ENCODE results near the gene LRCH2. TPM values are rescaled to one million over a fixed set of nuclear protein-coding genes. Genes with fewer than 3 reads are reported as not detected.

LRCH2 gene
- total RNA-seq, 2 donors from 2014 or later, result 0.44 to 2.7 TPM

DNA sequence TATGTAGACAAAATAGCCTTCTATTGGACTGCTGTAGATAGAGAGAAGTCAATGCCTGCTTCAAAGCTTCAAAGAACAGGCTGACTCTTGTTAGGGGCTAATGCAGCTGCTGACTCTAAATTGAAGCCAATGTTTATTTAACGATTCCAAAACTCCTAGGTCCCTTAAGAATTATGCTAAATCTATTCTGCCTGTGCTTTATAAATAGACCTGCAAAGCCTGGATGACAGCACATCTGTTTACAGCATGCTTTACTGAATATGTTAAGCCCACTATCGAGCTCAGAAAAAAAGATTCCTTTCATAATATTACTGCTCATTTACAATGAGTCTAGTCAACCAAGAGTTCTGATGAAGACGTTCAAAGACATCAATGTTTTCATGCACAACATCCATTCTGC is 99.5 kb downstream of the LRCH2 start:
- H3K27me3 ChIP-seq, result peaks cover 5% of the 10 kb centered on the region
- intact Hi-C loops (cut with DNase I), result no loop called here
- TF ChIP-seq, protein P1, sequence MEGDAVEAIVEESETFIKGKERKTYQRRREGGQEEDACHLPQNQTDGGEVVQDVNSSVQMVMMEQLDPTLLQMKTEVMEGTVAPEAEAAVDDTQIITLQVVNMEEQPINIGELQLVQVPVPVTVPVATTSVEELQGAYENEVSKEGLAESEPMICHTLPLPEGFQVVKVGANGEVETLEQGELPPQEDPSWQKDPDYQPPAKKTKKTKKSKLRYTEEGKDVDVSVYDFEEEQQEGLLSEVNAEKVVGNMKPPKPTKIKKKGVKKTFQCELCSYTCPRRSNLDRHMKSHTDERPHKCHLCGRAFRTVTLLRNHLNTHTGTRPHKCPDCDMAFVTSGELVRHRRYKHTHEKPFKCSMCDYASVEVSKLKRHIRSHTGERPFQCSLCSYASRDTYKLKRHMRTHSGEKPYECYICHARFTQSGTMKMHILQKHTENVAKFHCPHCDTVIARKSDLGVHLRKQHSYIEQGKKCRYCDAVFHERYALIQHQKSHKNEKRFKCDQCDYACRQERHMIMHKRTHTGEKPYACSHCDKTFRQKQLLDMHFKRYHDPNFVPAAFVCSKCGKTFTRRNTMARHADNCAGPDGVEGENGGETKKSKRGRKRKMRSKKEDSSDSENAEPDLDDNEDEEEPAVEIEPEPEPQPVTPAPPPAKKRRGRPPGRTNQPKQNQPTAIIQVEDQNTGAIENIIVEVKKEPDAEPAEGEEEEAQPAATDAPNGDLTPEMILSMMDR (IDR thresholded peaks at IDR 0.05), result no peak
- no peak overlapping the region for H3K4me3 ChIP-seq
- DNase-seq, result no peak
- no peaks in the 10 kb centered on the region for H3K36me3 ChIP-seq
- no peaks in the 10 kb centered on the region for H3K4me1 ChIP-seq
- no peaks in the 10 kb centered on the region for H3K9me3 ChIP-seq
- H3K9ac ChIP-seq (ENCODE audit: low read depth in 2 of 2, low read length in 2 of 2), result no peak overlapping the region
- H3K27ac ChIP-seq, result no peak overlapping the region

DNA sequence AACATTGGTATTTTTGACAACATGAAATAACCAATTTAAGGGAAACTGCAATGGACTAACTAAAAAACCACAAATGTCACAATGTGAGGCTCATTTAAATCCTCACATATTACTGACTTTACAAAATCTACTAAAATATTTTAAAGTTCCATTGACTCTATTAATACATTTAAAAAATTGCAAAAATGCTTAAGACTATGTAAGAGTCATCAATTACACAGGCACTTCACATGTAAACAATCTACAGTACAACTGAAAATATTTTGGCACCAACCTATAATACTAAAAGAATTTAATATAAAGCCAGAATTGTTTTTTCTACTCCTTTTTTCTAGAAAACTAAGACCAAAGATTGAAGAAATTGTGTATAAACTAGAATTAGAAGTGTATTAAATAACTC is 121.5 kb downstream of the LRCH2 start:
- intact Hi-C loops (cut with DNase I), result no loop called here

DNA sequence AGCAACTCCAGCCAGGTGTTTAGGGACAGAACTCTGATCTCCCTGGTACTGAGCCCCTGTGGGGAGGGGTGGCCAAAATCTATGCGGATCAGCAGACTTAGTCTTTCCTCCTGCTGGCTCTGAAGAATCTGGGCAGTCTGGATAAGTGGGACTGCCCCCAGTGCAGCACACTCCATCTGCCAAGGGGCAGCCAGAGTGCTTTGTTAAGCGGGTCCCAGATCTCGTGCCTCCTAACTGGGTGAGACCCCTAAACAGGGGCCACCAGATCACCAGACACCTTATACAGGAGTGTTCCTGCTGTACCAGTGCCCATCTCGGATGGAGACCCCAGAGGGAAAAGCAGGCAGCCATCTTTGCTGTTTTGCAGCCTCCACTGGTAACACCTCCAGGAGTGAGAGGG is 135.0 kb downstream of the LRCH2 start:
- H3K27me3 ChIP-seq, result no peaks in the 10 kb centered on the region
- no peaks in the 10 kb centered on the region for H3K4me1 ChIP-seq
- TF ChIP-seq, protein P1 (IDR thresholded peaks at IDR 0.05), result no peak
- no peaks in the 10 kb centered on the region for H3K9me3 ChIP-seq
- intact Hi-C loops (cut with DNase I), result no loop called here
- DNase-seq, result no peak
- H3K4me3 ChIP-seq, result no peak overlapping the region
- H3K36me3 ChIP-seq, result no peaks in the 10 kb centered on the region
- H3K27ac ChIP-seq, result no peak overlapping the region
- H3K9ac ChIP-seq (ENCODE audit: low read depth in 2 of 2, low read length in 2 of 2), result no peak overlapping the region

More for the DNA sequence above, 121.5 kb downstream of the LRCH2 start:
- Histone ChIP-seq H3K4me3 (no peak overlapping the region), H3K27me3 (no peaks in the 10 kb centered on the region), H3K9ac (ENCODE audit: low read depth in 2 of 2, low read length in 2 of 2) (no peak overlapping the region), H3K4me1 (no peaks in the 10 kb centered on the region), H3K27ac (no peak overlapping the region), H3K9me3 (no peaks in the 10 kb centered on the region), H3K36me3 (no peaks in the 10 kb centered on the region)
- no peak for DNase-seq
- TF ChIP-seq, protein P1 (IDR thresholded peaks at IDR 0.05), result no peak

DNA sequence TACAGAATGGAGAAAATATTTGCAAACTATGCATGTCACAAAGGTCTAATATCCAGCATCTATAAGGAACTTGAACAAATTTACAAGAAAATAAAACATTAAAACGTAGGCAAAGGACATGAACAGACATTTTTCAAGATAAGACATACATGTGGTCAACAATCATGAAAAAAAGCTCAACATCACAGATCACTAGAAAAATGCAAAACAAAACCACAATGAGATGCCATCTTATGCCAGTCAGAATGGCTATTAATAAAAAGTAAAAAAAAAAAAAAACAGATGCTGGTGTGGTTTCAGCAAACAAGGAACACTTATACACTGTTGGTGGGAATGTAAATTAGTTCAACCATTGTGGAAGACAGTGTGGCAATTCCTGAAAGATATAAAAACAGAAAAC is 140.7 kb downstream of the LRCH2 start:
- intact Hi-C loops (cut with DNase I), result no loop called here
- H3K9me3 ChIP-seq, result no peaks in the 10 kb centered on the region
- no peaks in the 10 kb centered on the region for H3K36me3 ChIP-seq
- no peak for DNase-seq
- TF ChIP-seq, protein P1 (IDR thresholded peaks at IDR 0.05), result no peak
- no peak overlapping the region for H3K27ac ChIP-seq
- no peaks in the 10 kb centered on the region for H3K4me1 ChIP-seq
- no peak overlapping the region for H3K9ac ChIP-seq (ENCODE audit: low read depth in 2 of 2, low read length in 2 of 2)
- no peak overlapping the region for H3K4me3 ChIP-seq
- H3K27me3 ChIP-seq, result no peaks in the 10 kb centered on the region

DNA sequence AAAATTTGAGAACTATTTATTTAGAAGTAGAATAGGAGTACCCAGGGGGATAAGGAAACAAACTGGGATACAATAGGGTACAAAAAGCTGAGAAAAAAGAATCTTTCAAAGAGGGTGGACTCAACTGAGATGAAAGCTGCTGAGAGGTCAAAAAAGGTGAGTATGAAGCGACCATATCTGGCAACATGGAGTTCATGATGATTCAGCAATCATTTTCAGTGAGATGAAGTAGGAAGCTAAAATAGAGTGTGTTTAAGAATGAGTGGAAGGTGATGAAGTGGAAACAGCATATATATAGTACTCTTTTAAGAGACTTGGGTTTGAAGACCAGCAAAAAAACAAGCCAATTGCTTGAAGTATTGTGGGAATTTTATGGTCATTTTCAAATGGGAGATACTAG is 144.5 kb downstream of the LRCH2 start:
- no peak for DNase-seq
- no peak overlapping the region for H3K9ac ChIP-seq (ENCODE audit: low read depth in 2 of 2, low read length in 2 of 2)
- H3K36me3 ChIP-seq, result no peaks in the 10 kb centered on the region
- no peak overlapping the region for H3K4me3 ChIP-seq
- H3K4me1 ChIP-seq, result no peaks in the 10 kb centered on the region
- H3K9me3 ChIP-seq, result no peaks in the 10 kb centered on the region
- intact Hi-C loops (cut with DNase I), result no loop called here
- no peaks in the 10 kb centered on the region for H3K27me3 ChIP-seq
- H3K27ac ChIP-seq, result no peak overlapping the region
- TF ChIP-seq, protein P1 (IDR thresholded peaks at IDR 0.05), result no peak

DNA sequence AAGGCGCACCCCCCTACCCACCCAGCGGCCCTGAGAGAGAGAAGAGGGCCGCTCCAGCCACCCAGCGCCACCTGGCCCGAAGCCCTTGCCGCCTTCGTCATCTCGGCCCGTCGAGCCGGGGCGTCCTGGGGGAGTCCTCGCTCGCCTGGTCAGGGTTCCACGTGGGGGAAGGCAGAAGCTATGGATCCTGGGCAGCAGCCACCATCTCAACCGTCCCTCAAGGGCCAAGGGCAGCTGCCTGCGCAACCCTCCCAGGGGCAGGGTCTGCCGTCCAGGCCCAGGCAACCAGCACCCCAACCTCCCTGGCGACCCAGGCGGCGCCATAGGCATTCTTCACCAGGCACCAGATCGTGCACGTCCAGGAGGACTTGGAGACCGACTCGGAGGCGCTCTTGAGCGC is 165.0 kb downstream of the LRCH2 start:
- no peak for DNase-seq
- intact Hi-C loops (cut with DNase I), result no loop called here
- Histone ChIP-seq H3K27me3 (no peaks in the 10 kb centered on the region), H3K9me3 (no peaks in the 10 kb centered on the region), H3K9ac (ENCODE audit: low read depth in 2 of 2, low read length in 2 of 2) (no peak overlapping the region), H3K4me1 (no peaks in the 10 kb centered on the region), H3K4me3 (no peak overlapping the region), H3K36me3 (no peaks in the 10 kb centered on the region), H3K27ac (no peak overlapping the region)
- TF ChIP-seq, protein P1 (IDR thresholded peaks at IDR 0.05), result no peak
